ENCODE data around the gene ING3. TPM values are rescaled to one million over a fixed set of nuclear protein-coding genes. Genes with fewer than 3 reads are reported as not detected.

Gene ING3
- total RNA-seq, 2 experiments from 2014 or later = 19.0 to 20.0 TPM

DNA sequence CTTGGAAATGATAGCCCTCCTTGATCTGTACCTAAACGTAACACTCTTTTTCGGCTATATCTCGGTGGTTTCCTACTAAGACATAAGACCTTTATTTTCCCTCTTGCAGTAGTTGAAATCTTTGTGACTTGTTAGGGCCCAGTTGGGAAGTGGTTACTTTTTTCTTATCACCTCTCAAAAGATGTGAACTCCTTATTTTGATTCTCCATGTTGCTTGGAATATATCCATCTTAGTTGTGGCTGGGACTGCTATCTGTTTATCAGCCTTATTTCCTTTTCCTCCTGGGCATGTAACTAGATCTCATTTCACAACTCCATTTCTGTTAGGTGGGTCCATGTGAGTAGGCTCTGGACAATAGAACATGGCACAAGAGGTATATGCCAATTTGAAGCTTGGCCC is 33.8 kb downstream of the ING3 start:
- Mint-ChIP-seq H3K27ac (no peak overlapping the region), H3K4me3 (no peak overlapping the region), H3K4me1 (ENCODE audit: low read depth) (peaks cover 20% of the 10 kb centered on the region), H3K36me3 (ENCODE audit: low read depth) (no peaks in the 10 kb centered on the region), H3K27me3 (ENCODE audit: low read depth) (peaks cover 30% of the 10 kb centered on the region), H3K9me3 (ENCODE audit: insufficient read depth) (no peaks in the 10 kb centered on the region)
- POLR2A ChIA-PET = no interaction called here
- CTCF ChIA-PET = interaction anchor here (1.0 to 1.2 kb wide), 2 partner anchors 124 to 563 kb away, joined by 3 read pairs; no protein-coding TSS in a partner anchor
- ATAC-seq = no peak
- no peak for DNase-seq

GRCh38 chr7:120985130-120985758 is 34.7 kb downstream of the ING3 start:
- H3K9me3 Mint-ChIP-seq (ENCODE audit: insufficient read depth) = no peaks in the 10 kb centered on the region
- DNase-seq (no peak), ATAC-seq (no peak)
- H3K27me3 Mint-ChIP-seq (ENCODE audit: low read depth) = peaks cover 37% of the 10 kb centered on the region
- H3K4me3 Mint-ChIP-seq = no peak overlapping the region
- H3K27ac Mint-ChIP-seq = no peak overlapping the region
- ChIA-PET POLR2A (no interaction called here), CTCF (interaction anchor here (1.0 to 2.2 kb wide), 4 partner anchors 31 to 562 kb away, joined by 3 to 6 read pairs (median 3); no protein-coding TSS in a partner anchor)
- H3K36me3 Mint-ChIP-seq (ENCODE audit: low read depth) = no peaks in the 10 kb centered on the region
- H3K4me1 Mint-ChIP-seq (ENCODE audit: low read depth) = peaks cover 20% of the 10 kb centered on the region

DNA sequence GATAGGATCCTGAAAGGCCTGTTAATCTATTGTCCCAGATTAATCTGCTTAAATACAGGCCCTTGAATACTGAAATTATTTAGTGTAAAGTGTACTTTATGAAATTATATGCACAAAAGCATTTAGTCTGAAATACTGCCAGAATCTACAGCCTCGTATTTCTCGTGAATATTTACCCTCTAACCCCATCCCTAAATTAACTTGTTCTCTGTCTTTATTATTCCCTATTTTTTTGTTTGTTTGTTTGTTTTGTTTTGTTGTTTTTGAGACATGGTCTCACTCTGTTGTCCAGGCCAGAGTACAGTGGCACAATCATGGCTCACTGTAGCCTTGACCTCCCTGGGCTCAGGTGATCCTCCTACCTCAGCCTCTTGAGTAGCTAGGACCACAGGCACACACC is 35.3 kb downstream of the ING3 start:
- H3K27me3 Mint-ChIP-seq (ENCODE audit: low read depth) = peaks cover 42% of the 10 kb centered on the region
- H3K9me3 Mint-ChIP-seq (ENCODE audit: insufficient read depth) = no peaks in the 10 kb centered on the region
- no peaks in the 10 kb centered on the region for H3K36me3 Mint-ChIP-seq (ENCODE audit: low read depth)
- CTCF ChIA-PET = interaction anchor here (1.1 to 5.4 kb wide), 9 partner anchors 7 to 194 kb away, joined by 3 to 46 read pairs (median 6); no protein-coding TSS in a partner anchor
- no peak overlapping the region for H3K27ac Mint-ChIP-seq
- ATAC-seq (no peak), DNase-seq (no peak)
- no peak overlapping the region for H3K4me3 Mint-ChIP-seq
- peaks cover 20% of the 10 kb centered on the region for H3K4me1 Mint-ChIP-seq (ENCODE audit: low read depth)
- POLR2A ChIA-PET = no interaction called here

DNA sequence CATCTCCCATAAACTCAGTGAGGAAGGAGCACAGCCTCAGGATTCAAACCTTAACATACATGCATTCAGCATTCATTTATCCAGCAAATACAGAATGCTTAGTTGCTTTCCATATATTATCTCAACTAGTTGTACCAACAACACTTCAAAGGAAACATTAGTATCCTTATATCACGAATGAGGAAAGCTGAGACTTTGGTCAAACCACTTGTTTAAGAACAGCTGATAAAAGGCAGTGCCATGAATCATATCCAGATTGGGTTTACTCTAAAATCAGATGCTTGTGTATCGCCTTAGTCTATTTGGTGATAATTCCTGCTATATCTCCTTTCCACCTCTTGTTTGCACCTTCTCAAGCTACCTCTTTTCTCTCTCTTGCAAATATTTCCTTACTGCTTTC is 36.1 kb downstream of the ING3 start:
- POLR2A ChIA-PET = no interaction called here

GRCh38 chr7:120987280-120987679 is 36.7 kb downstream of the ING3 start:
- Mint-ChIP-seq H3K9me3 (ENCODE audit: insufficient read depth) (no peaks in the 10 kb centered on the region), H3K4me3 (no peak overlapping the region), H3K4me1 (ENCODE audit: low read depth) (peaks cover 16% of the 10 kb centered on the region), H3K27ac (no peak overlapping the region), H3K27me3 (ENCODE audit: low read depth) (peaks cover 46% of the 10 kb centered on the region), H3K36me3 (ENCODE audit: low read depth) (no peaks in the 10 kb centered on the region)
- CTCF ChIA-PET = interaction anchor here (0.7 to 5.4 kb wide), 24 partner anchors 8 to 451 kb away, joined by 3 to 46 read pairs (median 4); partner anchors contain the start of gene ING3
- POLR2A ChIA-PET = no interaction called here
- ATAC-seq = no peak
- DNase-seq = no peak

More for the DNA sequence above, 36.1 kb downstream of the ING3 start:
- H3K9me3 Mint-ChIP-seq (ENCODE audit: insufficient read depth) = no peaks in the 10 kb centered on the region
- no peak overlapping the region for H3K4me3 Mint-ChIP-seq
- ATAC-seq (no peak), DNase-seq (no peak)
- CTCF ChIA-PET = interaction anchor here (0.7 to 5.4 kb wide), 22 partner anchors 8 to 1011 kb away, joined by 3 to 46 read pairs (median 4); partner anchors contain the start of gene ING3
- peaks cover 20% of the 10 kb centered on the region for H3K4me1 Mint-ChIP-seq (ENCODE audit: low read depth)
- peaks cover 45% of the 10 kb centered on the region for H3K27me3 Mint-ChIP-seq (ENCODE audit: low read depth)
- no peak overlapping the region for H3K27ac Mint-ChIP-seq
- no peaks in the 10 kb centered on the region for H3K36me3 Mint-ChIP-seq (ENCODE audit: low read depth)

DNA sequence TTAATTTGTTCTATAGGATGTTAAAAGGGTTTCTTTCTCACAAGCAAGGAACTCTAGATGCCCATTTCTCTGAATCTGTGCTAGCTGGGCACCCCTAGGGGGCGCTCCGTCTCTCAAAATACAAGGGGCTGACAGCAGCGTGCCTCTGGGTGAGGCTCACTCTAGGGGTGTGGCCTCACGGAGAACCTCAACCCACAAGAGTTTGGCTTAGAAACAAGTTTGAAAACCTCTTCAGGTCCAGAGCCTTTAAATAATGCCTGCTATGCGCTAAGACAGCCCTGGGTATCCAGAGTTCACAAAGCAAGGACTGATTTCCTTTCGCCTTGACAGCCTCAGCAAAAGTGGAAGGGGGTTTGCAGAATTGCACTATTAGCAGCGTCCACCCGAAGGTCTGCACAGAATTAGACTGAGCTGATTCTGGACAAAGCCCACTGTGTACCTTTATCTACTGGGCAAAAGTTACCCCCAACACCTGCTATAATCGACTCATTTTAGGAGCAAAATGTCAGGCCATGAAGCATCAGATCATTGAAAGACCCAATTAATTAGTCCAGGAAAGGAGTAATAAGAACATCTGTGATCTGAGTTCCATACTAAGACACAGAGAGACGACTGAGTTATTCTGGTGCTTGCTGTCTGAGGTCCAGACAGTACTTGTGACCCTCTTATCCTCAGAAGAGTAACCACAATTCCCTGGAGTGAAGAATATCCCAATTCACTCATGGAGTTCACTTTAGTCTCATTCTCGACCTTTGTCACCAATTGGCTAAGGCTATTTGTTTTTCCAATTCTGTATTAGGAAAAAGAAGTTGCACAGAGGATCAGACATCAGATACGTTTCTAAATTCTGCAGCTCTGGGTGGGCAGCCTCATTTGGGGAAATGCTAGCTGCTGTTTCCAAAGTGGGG is 37.4 kb downstream of the ING3 start:
- POLR2A ChIA-PET = interaction anchor here (1.3 kb wide), 1 partner anchor 37 kb away, joined by 4 read pairs; the partner anchor contains the start of gene ING3
- CTCF ChIA-PET = interaction anchor here (0.5 to 5.4 kb wide), 20 partner anchors 8 to 568 kb away, joined by 3 to 46 read pairs (median 4); partner anchors contain the start of gene ING3
- no peaks in the 10 kb centered on the region for H3K9me3 Mint-ChIP-seq (ENCODE audit: insufficient read depth)
- peak; percentile 91 for DNase-seq
- H3K4me1 Mint-ChIP-seq (ENCODE audit: low read depth) = peaks cover 16% of the 10 kb centered on the region
- no peak overlapping the region for H3K27ac Mint-ChIP-seq
- H3K4me3 Mint-ChIP-seq = peak overlapping the region; percentile 69
- ATAC-seq = peak; percentile 98
- peaks cover 46% of the 10 kb centered on the region for H3K27me3 Mint-ChIP-seq (ENCODE audit: low read depth)
- H3K36me3 Mint-ChIP-seq (ENCODE audit: low read depth) = no peaks in the 10 kb centered on the region

GRCh38 chr7:120988591-120989256 is 38.1 kb downstream of the ING3 start, which contains the start of gene CPED1:
TSS of gene CPED1 (plus strand) at chr7:120988711. CDS start at chr7:120989622, 911 bp downstream.
- no peak within 1 kb of the TSS for H3K27ac Mint-ChIP-seq
- peak within 1 kb of the TSS; percentile 69 for H3K4me3 Mint-ChIP-seq
- H3K36me3 Mint-ChIP-seq (ENCODE audit: low read depth) = no peaks in the 10 kb centered on the region
- DNase-seq (peak; percentile 42), ATAC-seq (peak; percentile 75)
- H3K27me3 Mint-ChIP-seq (ENCODE audit: low read depth) = peaks cover 48% of the 10 kb centered on the region
- peaks cover 16% of the 10 kb centered on the region for H3K4me1 Mint-ChIP-seq (ENCODE audit: low read depth)
- ChIA-PET CTCF (interaction anchor here (0.5 to 5.4 kb wide), 16 partner anchors 8 to 568 kb away, joined by 3 to 46 read pairs (median 4); no protein-coding TSS in a partner anchor), POLR2A (interaction anchor here (1.3 kb wide), 1 partner anchor 38 kb away, joined by 4 read pairs; the partner anchor contains the start of gene ING3)
- no peaks in the 10 kb centered on the region for H3K9me3 Mint-ChIP-seq (ENCODE audit: insufficient read depth)

DNA sequence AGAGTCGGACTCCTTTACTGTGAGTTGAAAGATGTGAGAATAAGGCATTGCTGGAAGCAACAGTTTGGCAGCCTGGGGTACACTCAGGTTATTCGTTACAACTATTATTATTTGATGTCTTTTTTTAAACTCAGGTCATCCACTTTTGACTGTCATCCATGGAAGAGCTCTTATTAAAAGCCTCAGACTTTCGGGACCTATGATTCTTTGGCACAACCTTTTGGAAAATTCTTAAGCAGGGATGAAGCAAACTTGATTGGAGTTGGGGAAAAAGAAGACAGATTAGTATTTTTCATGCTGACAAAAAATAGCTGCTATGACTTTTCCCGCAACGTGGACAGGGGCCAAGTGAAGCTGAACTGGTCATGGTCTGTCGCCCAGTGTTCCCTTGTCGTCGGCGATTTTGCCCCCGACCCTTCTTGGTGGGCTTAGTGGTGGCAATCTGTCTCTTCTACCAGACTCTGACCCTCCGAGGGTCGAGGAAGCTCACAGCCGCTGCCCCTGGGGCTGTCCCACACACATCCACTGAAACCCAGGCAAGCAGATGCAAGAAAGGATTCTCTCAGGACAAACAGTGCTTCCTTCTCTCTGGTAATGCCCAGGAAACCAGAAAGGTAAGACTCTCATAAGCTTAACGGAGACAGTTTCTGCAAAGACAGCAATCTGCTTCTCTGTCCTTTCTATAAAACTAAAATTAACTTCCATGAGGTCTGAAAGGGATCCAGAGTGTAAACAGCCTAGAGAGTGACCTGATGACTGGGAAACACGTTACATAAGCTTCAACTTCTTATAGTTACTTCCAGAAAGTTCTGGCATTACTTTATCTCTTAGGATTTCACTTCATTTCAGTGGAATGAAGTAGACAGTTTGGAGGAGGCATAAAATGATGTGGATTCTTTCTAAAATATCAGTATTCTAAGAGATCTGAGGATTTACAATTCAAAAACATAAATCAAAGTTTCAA is 39.0 kb downstream of the ING3 start:
- no peaks in the 10 kb centered on the region for H3K9me3 Mint-ChIP-seq (ENCODE audit: insufficient read depth)
- CTCF ChIA-PET = interaction anchor here (0.9 to 5.4 kb wide), 11 partner anchors 9 to 384 kb away, joined by 3 to 46 read pairs (median 4); no protein-coding TSS in a partner anchor
- DNase-seq (no peak), ATAC-seq (no peak)
- no peak overlapping the region for H3K27ac Mint-ChIP-seq
- H3K4me1 Mint-ChIP-seq (ENCODE audit: low read depth) = peaks cover 16% of the 10 kb centered on the region
- H3K27me3 Mint-ChIP-seq (ENCODE audit: low read depth) = peaks cover 48% of the 10 kb centered on the region
- POLR2A ChIA-PET = interaction anchor here (0.6 to 1.3 kb wide), 2 partner anchors 39 to 406 kb away, joined by 3 to 4 read pairs; partner anchors contain the start of gene ING3
- peak overlapping the region; percentile 69 for H3K4me3 Mint-ChIP-seq
- H3K36me3 Mint-ChIP-seq (ENCODE audit: low read depth) = no peaks in the 10 kb centered on the region

DNA sequence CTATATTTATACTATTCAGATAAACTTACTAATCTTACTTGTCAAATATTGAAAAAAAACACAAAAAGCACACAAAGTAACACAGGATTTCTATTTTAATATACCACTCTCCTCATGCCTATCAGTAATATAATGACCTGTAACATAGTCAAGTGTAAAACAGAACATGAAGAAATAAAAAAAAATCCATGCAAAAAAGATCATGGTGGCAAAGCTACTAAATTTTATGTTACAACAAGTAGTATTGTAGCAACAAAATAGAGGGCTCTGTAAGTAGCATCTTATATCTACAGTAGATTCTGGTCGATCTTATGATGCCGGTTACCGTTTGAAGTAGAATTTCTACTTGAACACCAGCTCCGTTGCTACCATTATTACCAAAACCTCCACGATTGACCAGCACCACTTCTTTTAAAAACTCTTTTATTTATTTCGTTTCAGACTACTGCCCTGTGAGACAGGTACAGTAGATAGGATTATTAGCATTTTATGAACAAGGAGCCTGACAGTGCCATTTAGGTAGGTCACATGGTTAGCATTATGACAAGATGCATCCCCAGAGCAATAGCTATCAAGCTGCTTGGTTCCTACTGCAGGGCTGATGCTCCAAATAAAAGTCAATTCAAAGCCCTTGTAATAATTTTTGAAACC is 40.0 kb downstream of the ING3 start:
- no peak overlapping the region for H3K4me3 Mint-ChIP-seq
- H3K27me3 Mint-ChIP-seq (ENCODE audit: low read depth) = peaks cover 48% of the 10 kb centered on the region
- POLR2A ChIA-PET = no interaction called here
- CTCF ChIA-PET = interaction anchor here (1.3 to 5.4 kb wide), 2 partner anchors 117 to 199 kb away, joined by 3 to 37 read pairs; no protein-coding TSS in a partner anchor
- DNase-seq (no peak), ATAC-seq (no peak)
- H3K9me3 Mint-ChIP-seq (ENCODE audit: insufficient read depth) = no peaks in the 10 kb centered on the region
- H3K27ac Mint-ChIP-seq = no peak overlapping the region
- H3K4me1 Mint-ChIP-seq (ENCODE audit: low read depth) = peaks cover 16% of the 10 kb centered on the region
- no peaks in the 10 kb centered on the region for H3K36me3 Mint-ChIP-seq (ENCODE audit: low read depth)

- Mint-ChIP-seq H3K27me3 (ENCODE audit: low read depth) (peaks cover 51% of the 10 kb centered on the region), H3K27ac (no peak overlapping the region), H3K4me3 (no peak overlapping the region), H3K36me3 (ENCODE audit: low read depth) (no peaks in the 10 kb centered on the region), H3K9me3 (ENCODE audit: insufficient read depth) (no peaks in the 10 kb centered on the region), H3K4me1 (ENCODE audit: low read depth) (peaks cover 16% of the 10 kb centered on the region)
- ChIA-PET POLR2A (no interaction called here), CTCF (interaction anchor here (5.4 kb wide), 1 partner anchor 117 kb away, joined by 37 read pairs; no protein-coding TSS in a partner anchor)
- ATAC-seq (no peak), DNase-seq (no peak)
These were observed 40.6 kb downstream of the ING3 start for GRCh38 chr7:120991161-120991560.

All from activated CD8-positive, alpha-beta T cell treated with anti-CD3 and anti-CD28 coated beads, Interleukin-2, amount 10 ng/mL, durations not matched to agents 7 days and 5 days (primary cell).